Glomerular visceral epithelial cell (primary cell): ENCODE results near the gene DDA1.
"Not testable (repeated sequence)": the region's sequence is repeated elsewhere in the genome, so short reads cannot be mapped to it uniquely, and the experiment has no call there.

Experiments used
- DNase-seq: peaks from one replicate; pipeline ENCODE4 v3.0.0-alpha.2; 2016; ENCODE audit errors: extremely low spot score

Gene DDA1

GRCh38 chr19:17286752-17287151 is 22.6 kb upstream of the DDA1 start:
- DNase-seq = no peak

GRCh38 chr19:17289489-17289888 is 19.9 kb upstream of the DDA1 start:
- DNase-seq = peak; percentile 57

- DNase-seq = peak; percentile 82
Measured at GRCh38 chr19:17292301-17293074, 16.9 kb upstream of the DDA1 start.

GRCh38 chr19:17293605-17294004 is 15.8 kb upstream of the DDA1 start:
- DNase-seq = no peak

GRCh38 chr19:17294051-17294891 is 15.1 kb upstream of the DDA1 start:
- DNase-seq = no peak

- not testable (repeated sequence) for DNase-seq
Measured at GRCh38 chr19:17295551-17295950, 13.8 kb upstream of the DDA1 start.

- DNase-seq = peak; percentile 71
Measured at GRCh38 chr19:17296273-17296672, 13.1 kb upstream of the DDA1 start.

- DNase-seq = no peak
Measured at GRCh38 chr19:17296976-17297375, 12.4 kb upstream of the DDA1 start.

- no peak for DNase-seq
Measured at GRCh38 chr19:17300992-17301619, 8.3 kb upstream of the DDA1 start.

- DNase-seq = no peak
Measured at GRCh38 chr19:17302391-17303166, 6.8 kb upstream of the DDA1 start.

- peak; percentile 97 for DNase-seq
Measured at GRCh38 chr19:17303167-17303939, 6.0 kb upstream of the DDA1 start, which contains the start of gene ABHD8. Gene ABHD8, minus strand, starts transcription at chr19:17303425. Its CDS starts 1,809 bp downstream, at chr19:17301616.

GRCh38 chr19:17303940-17304267 is 5.5 kb upstream of the DDA1 start:
- DNase-seq = no peak

- no peak for DNase-seq
Measured at GRCh38 chr19:17304386-17305215, 4.8 kb upstream of the DDA1 start.

GRCh38 chr19:17305216-17305516 is 4.2 kb upstream of the DDA1 start:
- DNase-seq = no peak

- peak; percentile 100 for DNase-seq
Measured at GRCh38 chr19:17305517-17306284, 3.7 kb upstream of the DDA1 start, which contains the start of gene MRPL34. Gene MRPL34, plus strand, starts transcription at chr19:17305872. Its CDS starts 21 bp downstream, at chr19:17305893.

- no peak for DNase-seq
Measured at GRCh38 chr19:17306285-17306714, 3.1 kb upstream of the DDA1 start.

GRCh38 chr19:17307876-17308377 is 1.4 kb upstream of the DDA1 start:
- DNase-seq = no peak

GRCh38 chr19:17309965-17310461 is 650 bp downstream of the DDA1 start:
- DNase-seq = no peak
